Panc1 (cell line): ENCODE data around the gene AMY1C. TPM values are rescaled to one million over a fixed set of nuclear protein-coding genes. Genes with fewer than 3 reads are reported as not detected.

Experiments
- ATAC-seq: fragments of 200-7000 bp; cut with Tn5 transposase; 2 replicates; pipeline ENCODE4 v1.9.1; 2020; ENCODE audit warnings: mild to moderate bottlenecking, moderate library complexity
- BruUV-seq: library from RNA; stranded (reverse); fragments of 400-500 nt; replicated peaks from 2 replicates; lab custom pipeline; 2021; lab: Mats Ljungman, UMichigan
- CTCF ChIA-PET: fragments of 300-600 bp; sonication (Branson Sonifier 250); formaldehyde crosslinking; loops from one replicate; lab custom pipeline; 2022; ENCODE audit warnings: antibody characterized with exemption; lab: Charles Lee
- POLR2A ChIA-PET: fragments of 300-600 bp; sonication (Branson Sonifier 250); formaldehyde crosslinking; loops from one replicate; lab custom pipeline; 2022; ENCODE audit warnings: antibody characterized with exemption; lab: Charles Lee
- DNase-seq: peaks from one replicate; pipeline ENCODE4 v3.0.0-alpha.2; 2010; ENCODE audit warnings: low read depth, low spot score
- H3K27ac ChIP-seq: 2 replicates; pipeline ENCODE4 v1.5.1; 2011; ENCODE audit warnings: mild to moderate bottlenecking, low read length, inconsistent platforms
- H3K27me3 ChIP-seq: fragments of 200-500 bp; sonication (Bioruptor generic); 2 replicates; pipeline ENCODE4 v1.6.0; 2014; ENCODE audit warnings: low read length, inconsistent platforms; ENCODE audit not compliant: control insufficient read depth, insufficient read depth
- H3K36me3 ChIP-seq: fragments of 200-500 bp; sonication (Bioruptor generic); 2 replicates; pipeline ENCODE4 v1.5.1; 2014; ENCODE audit warnings: inconsistent platforms, mild to moderate bottlenecking, low read length, moderate library complexity; ENCODE audit not compliant: control insufficient read depth, insufficient read depth
- H3K4me1 ChIP-seq: 2 replicates; pipeline ENCODE4 v1.5.1; 2011; ENCODE audit warnings: inconsistent platforms, mild to moderate bottlenecking, low read length, moderate library complexity; ENCODE audit not compliant: control insufficient read depth, insufficient read depth
- H3K4me3 ChIP-seq, 2 experiments: 2 replicates each; pipeline ENCODE4 v1.5.1; 2011 to 2012; ENCODE audit warnings: low read depth in 2 of 2, low read length in 2 of 2, mild to moderate bottlenecking in 2 of 2, inconsistent platforms in 1 of 2, moderate library complexity in 1 of 2
- H3K9me3 ChIP-seq: fragments of 200-500 bp; sonication (Bioruptor generic); 2 replicates; pipeline ENCODE4 v1.5.1; 2014; ENCODE audit warnings: low read depth, mild to moderate bottlenecking, inconsistent platforms, low read length, moderate library complexity; ENCODE audit not compliant: control insufficient read depth, insufficient read depth
- POLR2AphosphoS5 ChIP-seq: IDR thresholded peaks from 2 replicates; pipeline ENCODE4 v1.6.1; 2012; ENCODE audit warnings: mild to moderate bottlenecking, low read depth, low read length, moderate library complexity
- SIN3A ChIP-seq: IDR thresholded peaks from 2 replicates; pipeline ENCODE4 v1.6.1; 2012; ENCODE audit warnings: low read depth, mild to moderate bottlenecking, low read length, moderate library complexity, borderline replicate concordance; ENCODE audit not compliant: insufficient read depth
- TCF7L2 ChIP-seq: IDR thresholded peaks from 2 replicates; pipeline ENCODE4 v1.6.1; 2011; ENCODE audit warnings: mild to moderate bottlenecking, low read depth, low read length, inconsistent platforms
- in situ Hi-C: cut with HindIII; loops from 2 replicates; pipeline ENCODE4 v1.10.0; 2016; ENCODE audit warnings: low sequenced_read_pairs, low pct_unique_long_range_greater_than_20kb
- intact Hi-C: fragments of 100-400 bp; cut with micrococcal nuclease; formaldehyde crosslinking; loops from one replicate; pipeline ENCODE4 v1.10.0; 2022; ENCODE audit not compliant: unreplicated experiment
- total RNA-seq: library from RNA; stranded (reverse); gene quantifications from one replicate; pipeline ENCODE4 v1.2.1, GENCODE V29; 2021; ENCODE audit not compliant: unreplicated experiment
- TF ChIP-seq, protein P1 (sequence below): fragments of 450-650 bp; IDR thresholded peaks from 2 replicates; pipeline ENCODE4 v1.5.1; 2017; ENCODE audit warnings: mild to moderate bottlenecking
- TF ChIP-seq, protein P2 (sequence below), 2 experiments: IDR thresholded peaks; 2 replicates each; pipeline ENCODE4 v1.6.1; 2011 to 2012; ENCODE audit warnings: low read depth in 2 of 2, control low read depth in 1 of 2, low read length in 1 of 2, mild to moderate bottlenecking in 1 of 2, moderate library complexity in 1 of 2; ENCODE audit not compliant: insufficient read depth in 1 of 2

Gene AMY1C
- total RNA-seq, 1 experiment from 2014 or later, result not detected

DNA sequence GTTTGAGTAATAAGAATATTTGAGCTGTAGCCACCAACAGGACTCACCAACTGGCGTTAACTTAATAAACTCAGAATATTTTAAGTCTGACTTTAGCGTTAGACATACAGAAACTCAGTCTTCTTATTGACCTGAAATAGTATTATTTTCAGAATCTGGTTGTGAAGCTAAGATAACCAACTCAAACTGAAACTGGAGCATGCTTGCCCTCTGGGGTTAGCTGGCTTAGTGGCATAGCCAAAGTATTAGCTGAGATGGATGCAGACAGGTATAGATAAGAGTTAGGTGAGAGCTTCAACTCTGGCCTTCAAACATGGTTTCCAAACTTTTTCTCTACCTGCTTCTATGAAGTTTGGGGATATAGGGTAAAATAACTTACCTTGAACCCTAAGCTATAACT is 40.5 kb downstream of the AMY1C start:
- Histone ChIP-seq H3K27ac (no peak overlapping the region), H3K4me1 (no peaks in the 10 kb centered on the region), H3K4me3 (no peak overlapping the region), H3K27me3 (no peaks in the 10 kb centered on the region), H3K36me3 (no peaks in the 10 kb centered on the region), H3K9me3 (no peaks in the 10 kb centered on the region)
- no peak for DNase-seq
- POLR2A ChIA-PET, result no interaction called here
- BruUV-seq, result no TSS peak
- CTCF ChIA-PET, result no interaction called here
- intact Hi-C loops, result loop anchor here (5.0 kb wide), 1 partner anchor 157 kb away; no protein-coding TSS in a partner anchor
- no peak for TF ChIP-seq TCF7L2
- TF ChIP-seq POLR2AphosphoS5, result no peak
- no peak for TF ChIP-seq SIN3A
- TF ChIP-seq, protein P1, sequence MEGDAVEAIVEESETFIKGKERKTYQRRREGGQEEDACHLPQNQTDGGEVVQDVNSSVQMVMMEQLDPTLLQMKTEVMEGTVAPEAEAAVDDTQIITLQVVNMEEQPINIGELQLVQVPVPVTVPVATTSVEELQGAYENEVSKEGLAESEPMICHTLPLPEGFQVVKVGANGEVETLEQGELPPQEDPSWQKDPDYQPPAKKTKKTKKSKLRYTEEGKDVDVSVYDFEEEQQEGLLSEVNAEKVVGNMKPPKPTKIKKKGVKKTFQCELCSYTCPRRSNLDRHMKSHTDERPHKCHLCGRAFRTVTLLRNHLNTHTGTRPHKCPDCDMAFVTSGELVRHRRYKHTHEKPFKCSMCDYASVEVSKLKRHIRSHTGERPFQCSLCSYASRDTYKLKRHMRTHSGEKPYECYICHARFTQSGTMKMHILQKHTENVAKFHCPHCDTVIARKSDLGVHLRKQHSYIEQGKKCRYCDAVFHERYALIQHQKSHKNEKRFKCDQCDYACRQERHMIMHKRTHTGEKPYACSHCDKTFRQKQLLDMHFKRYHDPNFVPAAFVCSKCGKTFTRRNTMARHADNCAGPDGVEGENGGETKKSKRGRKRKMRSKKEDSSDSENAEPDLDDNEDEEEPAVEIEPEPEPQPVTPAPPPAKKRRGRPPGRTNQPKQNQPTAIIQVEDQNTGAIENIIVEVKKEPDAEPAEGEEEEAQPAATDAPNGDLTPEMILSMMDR, result no peak
- TF ChIP-seq, protein P2, sequence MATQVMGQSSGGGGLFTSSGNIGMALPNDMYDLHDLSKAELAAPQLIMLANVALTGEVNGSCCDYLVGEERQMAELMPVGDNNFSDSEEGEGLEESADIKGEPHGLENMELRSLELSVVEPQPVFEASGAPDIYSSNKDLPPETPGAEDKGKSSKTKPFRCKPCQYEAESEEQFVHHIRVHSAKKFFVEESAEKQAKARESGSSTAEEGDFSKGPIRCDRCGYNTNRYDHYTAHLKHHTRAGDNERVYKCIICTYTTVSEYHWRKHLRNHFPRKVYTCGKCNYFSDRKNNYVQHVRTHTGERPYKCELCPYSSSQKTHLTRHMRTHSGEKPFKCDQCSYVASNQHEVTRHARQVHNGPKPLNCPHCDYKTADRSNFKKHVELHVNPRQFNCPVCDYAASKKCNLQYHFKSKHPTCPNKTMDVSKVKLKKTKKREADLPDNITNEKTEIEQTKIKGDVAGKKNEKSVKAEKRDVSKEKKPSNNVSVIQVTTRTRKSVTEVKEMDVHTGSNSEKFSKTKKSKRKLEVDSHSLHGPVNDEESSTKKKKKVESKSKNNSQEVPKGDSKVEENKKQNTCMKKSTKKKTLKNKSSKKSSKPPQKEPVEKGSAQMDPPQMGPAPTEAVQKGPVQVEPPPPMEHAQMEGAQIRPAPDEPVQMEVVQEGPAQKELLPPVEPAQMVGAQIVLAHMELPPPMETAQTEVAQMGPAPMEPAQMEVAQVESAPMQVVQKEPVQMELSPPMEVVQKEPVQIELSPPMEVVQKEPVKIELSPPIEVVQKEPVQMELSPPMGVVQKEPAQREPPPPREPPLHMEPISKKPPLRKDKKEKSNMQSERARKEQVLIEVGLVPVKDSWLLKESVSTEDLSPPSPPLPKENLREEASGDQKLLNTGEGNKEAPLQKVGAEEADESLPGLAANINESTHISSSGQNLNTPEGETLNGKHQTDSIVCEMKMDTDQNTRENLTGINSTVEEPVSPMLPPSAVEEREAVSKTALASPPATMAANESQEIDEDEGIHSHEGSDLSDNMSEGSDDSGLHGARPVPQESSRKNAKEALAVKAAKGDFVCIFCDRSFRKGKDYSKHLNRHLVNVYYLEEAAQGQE (IDR thresholded peaks at IDR 0.05; ENCODE audit: insufficient read depth in 1 of 2, low read depth in 2 of 2, low read length in 1 of 2), result no peak
- in situ Hi-C loops, result no loop called here
- no peak for ATAC-seq

Other genes starting within 250 kb of the AMY1C start
- 13.1 TPM for gene RNPC3, start 224.2 kb upstream of the AMY1C start, total RNA-seq
- 1.1 TPM for gene AMY2B, start 178.3 kb upstream of the AMY1C start, total RNA-seq
- gene AMY2A, start 132.5 kb upstream of the AMY1C start, total RNA-seq, result 0.28 TPM
- not detected for gene AMY1A, start 94.1 kb upstream of the AMY1C start, total RNA-seq
- not detected for gene AMY1B, start 53.7 kb upstream of the AMY1C start, total RNA-seq